ENCODE results near the gene LONP2.

LONP2 gene

DNA sequence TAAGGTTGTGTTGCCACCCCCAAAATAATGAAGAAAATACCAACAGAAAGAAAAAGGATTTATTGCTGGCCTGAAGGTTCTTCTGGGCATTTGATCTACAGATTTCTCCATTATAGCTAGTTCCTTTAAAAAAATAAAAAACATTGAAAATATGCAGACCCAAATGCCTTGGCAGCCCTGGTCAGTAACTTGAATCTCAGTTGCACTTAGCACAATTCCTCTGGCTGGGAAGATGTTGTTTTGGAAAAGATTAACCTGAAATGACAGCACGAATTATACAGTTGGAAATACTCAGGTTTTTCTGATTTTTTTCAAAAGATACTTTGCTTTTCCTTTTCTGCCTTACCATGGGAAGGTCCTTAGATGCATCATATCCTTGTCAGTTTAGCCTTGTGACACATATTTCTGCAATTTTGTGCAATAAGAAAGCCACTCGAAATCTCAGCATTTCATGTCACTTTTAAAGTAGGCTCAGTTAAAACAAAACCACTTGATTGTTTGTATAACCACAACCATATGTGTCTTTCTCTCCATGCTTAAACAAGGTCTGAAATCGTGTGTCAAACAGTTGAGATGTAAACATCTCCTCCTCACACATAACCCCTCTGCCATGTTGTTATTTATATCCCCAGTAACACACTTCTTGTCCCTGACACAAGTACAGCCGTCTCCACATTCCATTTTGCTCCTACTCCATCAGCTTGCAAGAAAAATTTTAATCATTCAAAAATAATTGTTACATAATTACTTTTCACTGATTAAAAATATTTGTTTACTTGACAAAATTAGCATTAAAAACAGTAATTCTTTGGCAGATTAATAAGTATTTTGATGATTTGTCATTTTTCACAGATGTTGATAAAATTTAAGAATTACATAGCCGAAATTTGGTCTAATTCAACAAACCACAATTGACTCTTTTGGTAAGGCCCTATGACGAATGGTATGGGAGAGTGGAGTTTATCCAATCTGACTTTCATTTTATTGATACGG lies 80.0 kb downstream of the LONP2 start:
- no peaks in the 10 kb centered on the region for H3K27me3 ChIP-seq (ENCODE audit: control insufficient read depth in 1 of 2, insufficient read depth in 2 of 2, low read length in 2 of 2)
- H3K27ac ChIP-seq (ENCODE audit: low read depth, low read length) = no peak overlapping the region
- no peaks in the 10 kb centered on the region for H3K36me3 ChIP-seq (ENCODE audit: insufficient read depth, low read length)
- H3K9ac ChIP-seq (ENCODE audit: low read length) = no peak overlapping the region
- no peaks in the 10 kb centered on the region for H3K9me3 ChIP-seq (ENCODE audit: low read length)
- no peaks in the 10 kb centered on the region for H3K4me1 ChIP-seq (ENCODE audit: insufficient read depth, low read length)
- H3K4me3 ChIP-seq (ENCODE audit: low read depth in 1 of 2, low read length in 2 of 2) = no peak overlapping the region

DNA sequence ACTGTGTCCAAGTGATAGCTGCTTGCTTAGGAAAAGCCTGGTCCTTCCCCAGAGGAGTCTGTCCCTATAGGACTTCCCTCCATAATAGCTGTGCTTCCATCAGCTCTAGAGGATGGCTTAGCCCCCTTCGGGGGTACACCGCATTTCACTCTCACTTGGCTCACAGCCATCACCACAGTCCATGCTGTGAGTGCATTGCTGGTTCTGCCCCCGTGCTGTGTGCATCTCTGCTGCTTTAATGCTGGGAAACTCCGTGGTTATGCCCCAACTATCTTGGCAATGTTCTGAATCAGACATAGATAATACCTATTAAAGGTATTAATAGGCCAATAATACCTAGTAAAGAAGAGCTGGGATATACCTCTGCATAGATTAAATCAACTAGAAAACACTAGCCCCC lies 82.8 kb downstream of the LONP2 start:
- Histone ChIP-seq H3K27me3 (ENCODE audit: control insufficient read depth in 1 of 2, insufficient read depth in 2 of 2, low read length in 2 of 2) (no peaks in the 10 kb centered on the region), H3K9me3 (ENCODE audit: low read length) (no peaks in the 10 kb centered on the region), H3K9ac (ENCODE audit: low read length) (no peak overlapping the region), H3K4me1 (ENCODE audit: insufficient read depth, low read length) (no peaks in the 10 kb centered on the region), H3K27ac (ENCODE audit: low read depth, low read length) (no peak overlapping the region), H3K36me3 (ENCODE audit: insufficient read depth, low read length) (no peaks in the 10 kb centered on the region), H3K4me3 (ENCODE audit: low read depth in 1 of 2, low read length in 2 of 2) (no peak overlapping the region)

DNA sequence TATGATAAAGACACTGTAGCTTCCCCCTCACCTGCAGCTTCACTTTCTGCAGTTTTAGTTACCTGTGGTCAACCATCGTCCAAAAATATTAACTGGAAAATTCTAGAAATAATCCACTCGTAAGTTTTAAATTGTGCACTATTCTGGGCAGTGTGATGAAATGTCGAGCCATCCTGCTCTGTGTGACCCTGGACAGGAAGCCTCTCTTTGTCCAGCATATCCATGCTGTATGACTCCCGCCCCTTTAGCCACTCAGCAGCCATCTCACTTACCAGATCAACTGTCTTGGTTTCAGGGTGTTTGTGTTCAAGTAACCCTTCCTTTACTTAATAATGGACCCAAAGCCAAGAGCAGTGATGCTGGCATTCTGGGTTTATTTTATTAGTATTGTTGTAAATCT lies 85.0 kb downstream of the LONP2 start:
- H3K9ac ChIP-seq (ENCODE audit: low read length) = no peak overlapping the region
- no peak overlapping the region for H3K27ac ChIP-seq (ENCODE audit: low read depth, low read length)
- no peaks in the 10 kb centered on the region for H3K4me1 ChIP-seq (ENCODE audit: insufficient read depth, low read length)
- H3K4me3 ChIP-seq (ENCODE audit: low read depth in 1 of 2, low read length in 2 of 2) = no peak overlapping the region
- peaks cover under 1% of the 10 kb centered on the region for H3K36me3 ChIP-seq (ENCODE audit: insufficient read depth, low read length)
- no peaks in the 10 kb centered on the region for H3K9me3 ChIP-seq (ENCODE audit: low read length)
- H3K27me3 ChIP-seq (ENCODE audit: control insufficient read depth in 1 of 2, insufficient read depth in 2 of 2, low read length in 2 of 2) = no peaks in the 10 kb centered on the region

DNA sequence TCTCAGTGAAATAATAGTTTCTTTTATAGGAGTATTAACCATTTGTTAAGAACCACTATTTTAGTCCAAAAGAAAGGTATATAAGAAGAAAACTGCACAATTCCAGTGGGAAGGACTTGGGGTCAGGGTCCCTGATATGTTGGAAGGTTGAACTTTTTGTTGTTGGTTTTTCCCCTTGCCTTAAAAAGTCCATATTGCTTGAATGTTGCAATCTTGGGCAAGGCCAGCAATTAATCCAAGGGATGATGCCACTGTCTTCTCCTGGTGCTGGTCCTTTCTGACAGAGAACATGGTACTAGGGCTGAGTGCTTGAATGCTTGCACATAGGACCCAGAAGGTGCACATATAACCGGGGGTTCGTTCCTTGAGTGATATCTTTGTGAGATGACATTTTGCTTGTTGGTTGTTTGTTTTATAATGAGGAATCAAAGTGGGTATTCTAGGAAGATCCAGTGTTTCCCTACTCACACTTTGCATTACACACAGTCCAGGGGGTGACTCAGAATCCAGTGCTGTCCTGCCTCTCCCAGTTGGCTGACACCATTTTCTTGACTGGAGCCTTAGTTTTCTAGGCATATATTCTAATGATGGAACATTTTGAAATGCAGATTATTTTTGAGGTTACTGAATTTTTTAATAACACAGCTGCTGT lies 86.2 kb downstream of the LONP2 start:
- Histone ChIP-seq H3K4me1 (ENCODE audit: insufficient read depth, low read length) (no peaks in the 10 kb centered on the region), H3K9ac (ENCODE audit: low read length) (no peak overlapping the region), H3K27me3 (ENCODE audit: control insufficient read depth in 1 of 2, insufficient read depth in 2 of 2, low read length in 2 of 2) (no peaks in the 10 kb centered on the region), H3K27ac (ENCODE audit: low read depth, low read length) (no peak overlapping the region), H3K4me3 (ENCODE audit: low read depth in 1 of 2, low read length in 2 of 2) (no peak overlapping the region), H3K9me3 (ENCODE audit: low read length) (no peaks in the 10 kb centered on the region), H3K36me3 (ENCODE audit: insufficient read depth, low read length) (peaks cover 12% of the 10 kb centered on the region)

DNA sequence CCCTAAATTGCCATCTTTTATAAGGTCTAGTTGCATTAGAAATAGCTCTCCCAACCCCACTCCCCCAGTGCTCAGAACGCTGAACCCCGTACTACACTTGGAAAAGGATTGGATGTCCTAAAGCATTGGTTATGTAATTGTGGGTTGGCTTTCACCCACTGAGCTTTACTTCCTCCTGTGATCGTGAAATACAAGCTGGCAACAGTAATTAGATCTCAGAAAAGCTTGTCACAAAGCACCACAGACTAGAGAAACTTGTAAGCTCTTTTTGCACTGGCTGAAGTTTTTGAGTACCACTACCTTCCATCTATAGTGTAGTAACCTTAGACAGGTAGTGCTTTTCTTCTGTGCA lies 86.7 kb downstream of the LONP2 start:
- Histone ChIP-seq H3K9me3 (ENCODE audit: low read length) (no peaks in the 10 kb centered on the region), H3K4me3 (ENCODE audit: low read depth in 1 of 2, low read length in 2 of 2) (no peak overlapping the region), H3K36me3 (ENCODE audit: insufficient read depth, low read length) (peaks cover 15% of the 10 kb centered on the region), H3K27me3 (ENCODE audit: control insufficient read depth in 1 of 2, insufficient read depth in 2 of 2, low read length in 2 of 2) (no peaks in the 10 kb centered on the region), H3K4me1 (ENCODE audit: insufficient read depth, low read length) (peaks cover 3% of the 10 kb centered on the region), H3K27ac (ENCODE audit: low read depth, low read length) (no peak overlapping the region), H3K9ac (ENCODE audit: low read length) (no peak overlapping the region)

DNA sequence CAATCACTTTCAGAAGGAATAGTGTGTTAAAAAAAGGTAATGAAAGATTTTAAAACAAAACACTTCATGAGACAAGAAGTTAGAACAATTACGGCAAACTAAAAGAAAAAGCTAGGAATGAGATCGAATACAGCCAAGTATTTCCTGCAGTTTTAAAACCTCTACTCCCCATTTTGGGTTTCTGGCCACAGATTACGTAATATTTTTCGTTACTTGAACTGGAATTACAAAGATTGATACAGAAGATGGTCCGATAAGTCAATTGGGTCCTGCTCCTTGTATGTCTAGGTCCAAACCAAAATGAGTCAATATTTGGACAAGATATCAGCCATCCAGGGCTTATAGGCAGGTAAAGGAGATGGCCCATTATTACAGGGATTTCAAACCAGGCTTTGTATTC lies 88.9 kb downstream of the LONP2 start:
- Histone ChIP-seq H3K4me1 (ENCODE audit: insufficient read depth, low read length) (peaks cover 6% of the 10 kb centered on the region), H3K36me3 (ENCODE audit: insufficient read depth, low read length) (peaks cover 20% of the 10 kb centered on the region), H3K9me3 (ENCODE audit: low read length) (no peaks in the 10 kb centered on the region), H3K27me3 (ENCODE audit: control insufficient read depth in 1 of 2, insufficient read depth in 2 of 2, low read length in 2 of 2) (no peaks in the 10 kb centered on the region), H3K4me3 (ENCODE audit: low read depth in 1 of 2, low read length in 2 of 2) (no peak overlapping the region), H3K9ac (ENCODE audit: low read length) (no peak overlapping the region), H3K27ac (ENCODE audit: low read depth, low read length) (no peak overlapping the region)

DNA sequence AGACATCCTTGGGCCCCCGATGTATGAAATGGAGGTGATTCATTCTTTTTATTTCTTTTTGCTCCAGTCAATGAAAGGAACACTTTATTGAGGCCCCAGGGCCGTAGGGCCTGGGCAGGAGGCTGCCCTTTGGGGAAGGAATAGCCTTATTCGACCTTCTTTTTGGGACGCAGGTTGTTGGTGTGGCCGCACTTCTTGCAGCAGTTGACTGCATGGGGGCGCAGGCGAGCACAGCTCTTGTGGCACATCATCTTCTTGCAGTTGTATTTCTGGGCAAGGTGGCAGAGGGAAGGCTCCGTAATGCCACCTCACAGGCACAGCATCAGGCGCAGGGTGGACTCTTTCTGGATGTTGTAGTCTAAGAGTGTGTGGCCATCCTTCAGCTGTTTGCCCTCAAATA lies 90.2 kb downstream of the LONP2 start:
- Histone ChIP-seq H3K9me3 (ENCODE audit: low read length) (no peaks in the 10 kb centered on the region), H3K4me1 (ENCODE audit: insufficient read depth, low read length) (peaks cover 6% of the 10 kb centered on the region), H3K36me3 (ENCODE audit: insufficient read depth, low read length) (peaks cover 20% of the 10 kb centered on the region), H3K27ac (ENCODE audit: low read depth, low read length) (no peak overlapping the region), H3K27me3 (ENCODE audit: control insufficient read depth in 1 of 2, insufficient read depth in 2 of 2, low read length in 2 of 2) (no peaks in the 10 kb centered on the region), H3K9ac (ENCODE audit: low read length) (no peak overlapping the region), H3K4me3 (ENCODE audit: low read depth in 1 of 2, low read length in 2 of 2) (no peak overlapping the region)

DNA sequence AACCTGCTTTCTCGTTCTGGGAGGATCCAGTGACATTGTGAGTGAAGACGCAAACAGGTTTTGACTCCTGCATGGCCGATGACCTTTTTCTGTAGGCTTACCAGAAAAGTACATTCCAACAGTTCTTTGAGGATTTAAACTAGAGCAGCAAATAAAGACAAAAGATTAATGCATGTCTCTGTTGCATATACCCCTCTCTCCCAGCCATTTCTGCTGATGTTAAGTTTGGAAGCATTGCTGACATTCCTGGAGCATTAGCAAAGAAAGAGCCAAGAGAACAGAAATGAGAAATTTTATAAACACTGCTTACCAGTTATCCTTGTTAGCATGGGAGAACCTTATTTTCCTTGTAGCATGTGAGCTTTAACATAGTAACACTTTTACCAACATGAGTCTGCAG lies 91.9 kb downstream of the LONP2 start:
- Histone ChIP-seq H3K4me3 (ENCODE audit: low read depth in 1 of 2, low read length in 2 of 2) (no peak overlapping the region), H3K27me3 (ENCODE audit: control insufficient read depth in 1 of 2, insufficient read depth in 2 of 2, low read length in 2 of 2) (no peaks in the 10 kb centered on the region), H3K36me3 (ENCODE audit: insufficient read depth, low read length) (peaks cover 20% of the 10 kb centered on the region)

DNA sequence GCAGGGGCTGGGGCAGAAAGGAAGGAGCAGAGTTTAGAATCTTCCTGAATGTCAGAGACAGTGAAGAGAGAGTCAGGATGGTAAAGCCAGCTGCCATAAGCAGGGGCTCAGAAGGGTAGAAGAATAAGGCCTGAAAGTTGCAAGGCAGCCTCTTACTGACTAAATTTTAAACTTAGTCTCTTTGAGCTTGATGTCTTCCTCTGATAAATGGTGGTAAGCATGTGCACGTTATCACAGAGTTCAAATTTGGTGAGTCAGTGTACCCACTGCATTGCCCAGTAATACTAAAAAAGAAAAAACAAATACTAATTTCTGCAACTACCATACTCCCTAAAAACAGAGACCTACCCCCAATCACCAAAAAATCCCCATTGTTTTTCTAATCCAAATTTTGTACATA lies 96.0 kb downstream of the LONP2 start:
- H3K9me3 ChIP-seq (ENCODE audit: low read length) = no peaks in the 10 kb centered on the region
- peaks cover 6% of the 10 kb centered on the region for H3K4me1 ChIP-seq (ENCODE audit: insufficient read depth, low read length)
- H3K9ac ChIP-seq (ENCODE audit: low read length) = no peak overlapping the region
- H3K36me3 ChIP-seq (ENCODE audit: insufficient read depth, low read length) = peaks cover 23% of the 10 kb centered on the region
- no peaks in the 10 kb centered on the region for H3K27me3 ChIP-seq (ENCODE audit: control insufficient read depth in 1 of 2, insufficient read depth in 2 of 2, low read length in 2 of 2)
- no peak overlapping the region for H3K27ac ChIP-seq (ENCODE audit: low read depth, low read length)
- no peak overlapping the region for H3K4me3 ChIP-seq (ENCODE audit: low read depth in 1 of 2, low read length in 2 of 2)

More for the DNA sequence above, 91.9 kb downstream of the LONP2 start:
- Histone ChIP-seq H3K9ac (ENCODE audit: low read length) (no peak overlapping the region), H3K9me3 (ENCODE audit: low read length) (no peaks in the 10 kb centered on the region), H3K27ac (ENCODE audit: low read depth, low read length) (no peak overlapping the region), H3K4me1 (ENCODE audit: insufficient read depth, low read length) (peaks cover 6% of the 10 kb centered on the region)

DNA sequence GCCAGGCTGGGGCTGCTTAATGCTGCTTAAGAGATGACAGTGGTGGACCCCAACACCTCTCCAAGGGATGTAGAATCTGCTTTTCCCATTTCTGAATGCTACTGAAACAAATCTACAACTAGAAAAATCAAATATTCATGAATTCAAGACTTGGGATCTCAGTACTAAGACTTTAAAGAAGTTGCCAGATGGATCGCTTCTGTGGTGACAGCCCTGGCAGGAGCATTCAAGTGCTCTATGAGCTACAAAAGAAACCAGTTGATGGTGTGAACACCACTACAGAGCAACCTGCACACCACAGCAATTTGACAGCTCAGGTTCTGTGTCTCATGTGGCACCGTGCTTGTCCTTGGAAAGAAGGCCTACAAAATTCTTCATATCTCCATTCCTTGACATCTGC lies 98.5 kb downstream of the LONP2 start:
- no peaks in the 10 kb centered on the region for H3K4me1 ChIP-seq (ENCODE audit: insufficient read depth, low read length)
- no peak overlapping the region for H3K9ac ChIP-seq (ENCODE audit: low read length)
- no peak overlapping the region for H3K27ac ChIP-seq (ENCODE audit: low read depth, low read length)
- H3K4me3 ChIP-seq (ENCODE audit: low read depth in 1 of 2, low read length in 2 of 2) = no peak overlapping the region
- peaks cover 13% of the 10 kb centered on the region for H3K36me3 ChIP-seq (ENCODE audit: insufficient read depth, low read length)
- H3K9me3 ChIP-seq (ENCODE audit: low read length) = no peaks in the 10 kb centered on the region
- no peaks in the 10 kb centered on the region for H3K27me3 ChIP-seq (ENCODE audit: control insufficient read depth in 1 of 2, insufficient read depth in 2 of 2, low read length in 2 of 2)

DNA sequence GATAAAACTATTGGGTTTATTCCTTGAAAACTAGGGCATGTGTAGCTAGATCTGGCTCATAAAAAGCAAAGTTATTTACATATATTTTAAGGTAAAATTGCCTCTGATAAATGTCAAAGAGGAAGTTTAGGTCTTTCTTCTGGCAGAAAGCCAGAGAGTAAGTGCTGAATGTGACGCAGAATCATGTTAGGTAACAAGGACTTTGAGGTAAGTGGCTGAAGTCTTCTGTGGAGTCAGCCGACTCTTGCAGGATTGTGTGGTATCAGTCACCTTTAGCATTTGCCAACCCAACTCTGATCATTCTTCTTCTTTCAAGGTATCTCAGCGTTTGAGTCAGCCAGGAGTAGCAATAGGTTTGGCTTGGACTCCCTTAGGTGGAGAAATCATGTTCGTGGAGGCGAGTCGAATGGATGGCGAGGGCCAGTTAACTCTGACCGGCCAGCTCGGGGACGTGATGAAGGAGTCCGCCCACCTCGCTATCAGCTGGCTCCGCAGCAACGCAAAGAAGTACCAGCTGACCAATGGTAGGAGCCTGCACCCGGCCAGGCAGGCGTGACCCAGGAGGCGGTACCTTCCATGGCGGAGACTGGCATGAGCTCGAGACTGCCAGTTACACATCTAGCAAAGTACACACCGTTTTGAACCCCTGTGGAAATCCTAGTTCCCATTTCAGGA lies 103.2 kb downstream of the LONP2 start:
- no peak overlapping the region for H3K4me3 ChIP-seq (ENCODE audit: low read depth in 1 of 2, low read length in 2 of 2)
- H3K4me1 ChIP-seq (ENCODE audit: insufficient read depth, low read length) = no peaks in the 10 kb centered on the region
- no peaks in the 10 kb centered on the region for H3K9me3 ChIP-seq (ENCODE audit: low read length)
- H3K27me3 ChIP-seq (ENCODE audit: control insufficient read depth in 1 of 2, insufficient read depth in 2 of 2, low read length in 2 of 2) = no peaks in the 10 kb centered on the region
- H3K27ac ChIP-seq (ENCODE audit: low read depth, low read length) = no peak overlapping the region
- H3K36me3 ChIP-seq (ENCODE audit: insufficient read depth, low read length) = peaks cover 30% of the 10 kb centered on the region
- H3K9ac ChIP-seq (ENCODE audit: low read length) = no peak overlapping the region

All from muscle layer of colon (tissue), 2 donors.